Measurements from ENCODE around the gene COX8A. TPM values are rescaled to one million over a fixed set of nuclear protein-coding genes. Genes with fewer than 3 reads are reported as not detected.

COX8A gene
- total and polyA plus RNA-seq, 9 of the 15 experiments (the other 6 are each of a cell fraction or from before 2014, with no cell fraction given) = 274 to 1,206 (median 526) TPM

- TF ChIP-seq AFF1 (IDR thresholded peaks at IDR 0.05; ENCODE audit: low read depth in 1 of 2, partially characterized antibody in 2 of 2) (peak in 1 of 2 experiments; percentile 27), SUPT5H (IDR thresholded peaks at IDR 0.05) (peak; percentile 95), NFIC (IDR thresholded peaks at IDR 0.05) (peak; percentile 29; the same call in 1 of the 2 replicates), RBFOX2 (IDR thresholded peaks at IDR 0.05; ENCODE audit: low read depth, low read length) (peak; percentile 98), FOXK2 (conservative IDR thresholded peaks at IDR 0.05 in 1 of 2, IDR thresholded peaks at IDR 0.05 in 1 of 2; ENCODE audit: low read depth in 2 of 2) (peak; percentile 55 to 73; a peak in 3 of 4 replicates), RREB1 (CRISPR knock-in tag; IDR thresholded peaks at IDR 0.05) (peak; percentile 82; the same call in 1 of the 2 replicates), ZNF830 (CRISPR knock-in tag; IDR thresholded peaks at IDR 0.05) (no peak), ZZZ3 (IDR thresholded peaks at IDR 0.05) (no peak), ETV1 (tag; conservative IDR thresholded peaks at IDR 0.05; ENCODE audit: low read depth) (0 out of 2 replicates have a peak, but pooled peaks have one; percentile 37), PHF8 (IDR thresholded peaks at IDR 0.05; ENCODE audit: borderline replicate concordance, low read length) (peak; percentile 95; the same call in 1 of the 2 replicates), POLR2A (conservative IDR thresholded peaks at IDR 0.05) (peak; percentile 94), ZBTB17 (CRISPR knock-in tag; IDR thresholded peaks at IDR 0.05) (peak; percentile 64; the same call in 1 of the 2 replicates), POLR2G (IDR thresholded peaks at IDR 0.05; ENCODE audit: low read depth, low read length) (peak; percentile 98)
Observed at GRCh38 chr11:63986156-63986931, 11.9 kb downstream of the COX8A start, which contains the start of gene OTUB1 (continued).

Data from K562 (cell line).